LNCaP clone FGC (cell line): ENCODE data around the gene TNIK.

Source experiments
- DNase-seq: peaks from one replicate; pipeline ENCODE4 v3.0.0-alpha.2; 2011; ENCODE audit warnings: low read depth
- H3K4me3 ChIP-seq: 2 replicates; pipeline ENCODE4 v1.5.1; 2011; ENCODE audit warnings: mild to moderate bottlenecking, low read depth, low read length, control low read depth
- CTCF ChIP-seq: IDR thresholded peaks from 2 replicates; pipeline ENCODE4 v1.5.1; 2012; ENCODE audit warnings: mild to moderate bottlenecking; ENCODE audit not compliant: control insufficient read depth, insufficient read depth; ENCODE audit errors: extremely low read depth

TNIK gene

GRCh38 chr3:171342200-171342599, 118.0 kb downstream of the TNIK start:
- H3K4me3 ChIP-seq: no peak overlapping the region
- TF ChIP-seq CTCF: no peak
- no peak for DNase-seq

- no peak overlapping the region for H3K4me3 ChIP-seq
- no peak for TF ChIP-seq CTCF
- no peak for DNase-seq
Measured at GRCh38 chr3:171340434-171340833, 119.8 kb downstream of the TNIK start.

DNA sequence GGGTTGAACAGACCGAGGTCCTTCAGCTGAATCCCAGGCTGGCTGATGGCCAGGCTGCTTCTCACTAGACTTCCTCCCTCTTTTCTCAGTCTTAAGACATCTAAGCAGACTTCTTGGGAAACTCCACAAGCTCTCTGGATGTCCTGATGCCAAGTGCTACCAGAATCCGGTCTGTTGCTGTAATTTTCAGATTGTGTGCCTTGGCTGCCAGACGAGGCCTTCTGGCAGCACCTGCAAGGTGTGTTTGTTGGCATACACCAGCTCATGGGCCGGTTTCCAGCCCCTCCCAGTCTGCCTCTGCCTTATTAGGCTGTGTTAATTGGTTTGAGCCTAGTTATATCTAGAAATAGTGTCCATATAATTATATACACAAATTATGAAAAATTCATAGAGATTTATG, 120.6 kb downstream of the TNIK start:
- TF ChIP-seq CTCF: no peak
- DNase-seq: peak; percentile 91

GRCh38 chr3:171336406-171336805, 123.8 kb downstream of the TNIK start:
- no peak for TF ChIP-seq CTCF
- no peak overlapping the region for H3K4me3 ChIP-seq
- no peak for DNase-seq

More for the DNA sequence above, 120.6 kb downstream of the TNIK start:
- H3K4me3 ChIP-seq: no peak overlapping the region

GRCh38 chr3:171335559-171335958, 124.6 kb downstream of the TNIK start:
- no peak overlapping the region for H3K4me3 ChIP-seq
- no peak for DNase-seq
- no peak for TF ChIP-seq CTCF

DNA sequence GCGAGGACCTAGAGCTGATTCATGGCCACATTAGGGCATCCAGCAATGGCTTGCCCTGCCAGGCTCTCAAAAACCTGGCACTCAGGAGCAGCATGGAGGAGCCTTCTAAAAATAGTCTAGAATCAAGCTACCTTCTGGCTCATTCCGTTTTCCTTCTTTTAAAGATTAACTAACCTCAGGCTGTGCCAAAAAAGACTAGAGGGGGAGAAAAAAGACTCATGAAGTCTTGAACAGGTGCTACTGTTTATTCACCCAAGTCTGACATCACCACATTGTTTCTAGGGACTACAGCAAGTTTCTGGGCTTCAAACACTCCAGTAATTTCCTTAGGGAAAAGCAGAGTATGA, 125.8 kb downstream of the TNIK start:
- DNase-seq: no peak
- H3K4me3 ChIP-seq: no peak overlapping the region
- TF ChIP-seq CTCF: no peak

DNA sequence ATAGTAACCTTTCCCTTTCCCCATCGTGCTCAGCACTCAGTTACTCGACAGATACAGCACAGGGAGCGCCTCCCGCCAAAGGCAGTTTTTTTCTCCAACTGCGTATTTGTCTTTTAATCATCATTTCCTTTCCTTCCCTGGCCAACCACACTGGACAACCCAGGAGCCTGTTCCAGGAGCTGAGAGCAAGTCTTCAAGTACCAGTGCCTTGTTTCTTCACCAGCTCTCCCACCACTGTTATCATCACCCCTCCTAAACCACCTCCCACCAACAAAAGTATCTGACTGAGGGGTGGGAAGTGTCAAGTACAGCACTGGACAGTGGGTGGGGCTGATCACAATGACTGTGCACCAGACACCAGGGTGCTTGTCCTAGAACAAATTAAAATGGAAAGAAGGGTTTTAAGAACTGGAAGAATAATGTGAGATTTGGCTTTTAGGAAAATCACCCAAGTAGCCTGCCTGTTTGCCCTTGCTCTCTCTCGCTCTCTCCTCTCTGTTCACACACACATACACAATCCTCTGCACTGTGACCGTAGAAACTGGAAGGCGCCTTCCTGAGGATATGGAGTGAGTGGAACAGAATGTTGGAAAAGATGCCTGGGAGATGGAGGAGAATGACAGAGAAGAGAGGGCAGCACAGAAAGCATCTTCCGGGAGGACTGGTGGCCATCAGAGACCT, 126.3 kb downstream of the TNIK start:
- no peak for DNase-seq
- no peak for TF ChIP-seq CTCF
- no peak overlapping the region for H3K4me3 ChIP-seq
